Panc1 (cell line): ENCODE data around the gene PRKCA.

Source experiments
- CTCF ChIP-seq: fragments of 450-650 bp; IDR thresholded peaks from 2 replicates; pipeline ENCODE4 v1.5.1; 2017; ENCODE audit warnings: mild to moderate bottlenecking
- POLR2AphosphoS5 ChIP-seq: IDR thresholded peaks from 2 replicates; pipeline ENCODE4 v1.6.1; 2012; ENCODE audit warnings: mild to moderate bottlenecking, low read depth, low read length, moderate library complexity

- TF ChIP-seq CTCF (no peak), POLR2AphosphoS5 (no peak)
Observed at GRCh38 chr17:66829386-66829864, 527.0 kb downstream of the PRKCA start.
